GM06990 (cell line): Measurements from ENCODE around the gene KCNH6.

Source experiments
- DNase-seq: peaks from one replicate; pipeline ENCODE4 v3.0.0-alpha.2; 2011; ENCODE audit not compliant: insufficient read length; ENCODE audit errors: extremely low read depth
- H3K27me3 ChIP-seq: replicated peaks from 2 replicates; pipeline ENCODE4 v1.6.0; 2011; ENCODE audit warnings: low read length; ENCODE audit not compliant: control insufficient read depth, insufficient read depth
- H3K36me3 ChIP-seq: 2 replicates; pipeline ENCODE4 v1.5.1; 2011; ENCODE audit warnings: low read length; ENCODE audit not compliant: control insufficient read depth, insufficient read depth
- H3K4me3 ChIP-seq: replicated peaks from 2 replicates; pipeline ENCODE4 v1.5.1; 2011; ENCODE audit warnings: low read depth, mild to moderate bottlenecking, control low read depth, low read length
- CTCF ChIP-seq: IDR thresholded peaks from 2 replicates; pipeline ENCODE4 v1.5.1; 2011; ENCODE audit warnings: low read length, control low read depth, mild to moderate bottlenecking, inconsistent platforms; ENCODE audit not compliant: insufficient read depth, poor library complexity, severe bottlenecking

KCNH6 gene

GRCh38 chr17:63547083-63547523 lies 23.9 kb downstream of the KCNH6 start:
- Histone ChIP-seq H3K36me3 (no peaks in the 10 kb centered on the region), H3K4me3 (no peak overlapping the region), H3K27me3 (no peaks in the 10 kb centered on the region)
- DNase-seq = no peak
- TF ChIP-seq CTCF = no peak

- Histone ChIP-seq H3K4me3 (peak overlapping the region; percentile 68), H3K27me3 (no peaks in the 10 kb centered on the region), H3K36me3 (no peaks in the 10 kb centered on the region)
- DNase-seq = no peak
- no peak for TF ChIP-seq CTCF
Measured at GRCh38 chr17:63549289-63549945, 26.3 kb downstream of the KCNH6 start.

- H3K36me3 ChIP-seq = no peaks in the 10 kb centered on the region
- no peaks in the 10 kb centered on the region for H3K27me3 ChIP-seq
- DNase-seq = peak; percentile 98
- H3K4me3 ChIP-seq = peak within 1 kb of the TSS; percentile 98
- TF ChIP-seq CTCF = no peak
Measured at GRCh38 chr17:63549946-63550816, 27.0 kb downstream of the KCNH6 start, which contains the start of gene DCAF7. Gene DCAF7, plus strand, starts transcription at chr17:63550477. Its CDS starts 201 bp downstream, at chr17:63550678.

GRCh38 chr17:63550817-63551639 lies 27.9 kb downstream of the KCNH6 start:
- DNase-seq = no peak
- H3K36me3 ChIP-seq = no peaks in the 10 kb centered on the region
- peak overlapping the region; percentile 98 for H3K4me3 ChIP-seq
- no peak for TF ChIP-seq CTCF
- H3K27me3 ChIP-seq = no peaks in the 10 kb centered on the region

GRCh38 chr17:63552211-63552610 lies 29.1 kb downstream of the KCNH6 start:
- TF ChIP-seq CTCF = no peak
- no peak for DNase-seq
- Histone ChIP-seq H3K4me3 (peak overlapping the region; percentile 98), H3K27me3 (no peaks in the 10 kb centered on the region), H3K36me3 (no peaks in the 10 kb centered on the region)
